GM21576 (cell line): ENCODE measurements around the gene ERC2.

ENCODE experiments used
- ATAC-seq: cut with Tn5 transposase; IDR thresholded peaks from one replicate; pipeline ENCODE4 v1.9.1; 2021; ENCODE audit warnings: mild to moderate bottlenecking, moderate library complexity; ENCODE audit not compliant: unreplicated experiment

ERC2 gene

DNA sequence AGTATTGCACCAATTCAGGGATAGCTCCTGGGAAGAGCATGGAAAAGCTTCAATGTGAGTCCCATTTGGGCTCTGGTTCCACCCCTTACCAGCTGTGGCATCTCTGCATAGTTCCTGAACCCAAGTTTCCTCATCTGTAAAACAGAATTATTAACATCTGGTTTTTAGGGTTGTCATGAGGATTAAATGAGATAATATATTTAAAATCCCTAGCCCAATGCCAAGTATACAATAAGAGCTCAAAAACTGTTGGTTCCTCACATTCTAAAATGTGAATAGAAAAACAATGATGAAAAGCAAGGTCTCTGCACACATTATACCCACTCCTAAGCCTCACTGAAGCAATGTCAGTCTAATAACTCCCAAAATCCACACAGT is 743.9 kb downstream of the ERC2 start:
- ATAC-seq = no peak

DNA sequence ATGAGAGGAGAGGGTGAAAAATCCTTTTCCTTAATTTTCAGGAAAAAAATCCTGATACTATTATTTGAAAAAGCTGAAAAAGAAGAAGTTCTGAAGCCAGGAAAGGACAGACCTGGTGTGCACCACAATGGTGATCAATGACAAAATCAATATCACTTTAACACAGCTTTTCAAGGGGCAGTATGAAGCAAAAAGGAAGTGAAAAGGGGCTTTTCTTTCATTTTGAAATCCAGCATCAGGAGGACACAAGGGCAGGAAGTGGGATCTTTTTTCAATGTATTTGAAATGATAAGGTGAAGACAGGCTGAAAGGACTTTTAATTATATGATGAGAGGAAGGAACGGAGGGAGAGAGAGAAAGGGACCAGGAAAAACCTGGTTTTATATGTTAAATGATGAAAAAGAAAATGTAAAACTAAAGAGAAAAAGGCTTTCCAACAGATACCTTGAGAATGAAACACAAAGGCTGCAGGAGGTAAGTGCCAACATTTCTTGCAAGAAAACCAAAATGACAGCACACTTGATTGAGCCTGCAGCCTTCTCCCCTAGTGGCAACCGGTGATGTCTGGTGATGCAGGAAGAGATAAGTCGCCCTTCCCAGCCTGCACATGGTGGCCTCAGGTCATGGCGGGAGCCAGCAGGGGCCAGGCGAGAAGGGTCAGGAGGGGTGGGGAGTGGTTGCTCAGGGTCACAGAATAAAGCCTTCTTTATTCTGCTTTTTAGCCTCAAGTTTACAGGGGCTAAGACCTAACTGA is 744.4 kb downstream of the ERC2 start:
- no peak for ATAC-seq

DNA sequence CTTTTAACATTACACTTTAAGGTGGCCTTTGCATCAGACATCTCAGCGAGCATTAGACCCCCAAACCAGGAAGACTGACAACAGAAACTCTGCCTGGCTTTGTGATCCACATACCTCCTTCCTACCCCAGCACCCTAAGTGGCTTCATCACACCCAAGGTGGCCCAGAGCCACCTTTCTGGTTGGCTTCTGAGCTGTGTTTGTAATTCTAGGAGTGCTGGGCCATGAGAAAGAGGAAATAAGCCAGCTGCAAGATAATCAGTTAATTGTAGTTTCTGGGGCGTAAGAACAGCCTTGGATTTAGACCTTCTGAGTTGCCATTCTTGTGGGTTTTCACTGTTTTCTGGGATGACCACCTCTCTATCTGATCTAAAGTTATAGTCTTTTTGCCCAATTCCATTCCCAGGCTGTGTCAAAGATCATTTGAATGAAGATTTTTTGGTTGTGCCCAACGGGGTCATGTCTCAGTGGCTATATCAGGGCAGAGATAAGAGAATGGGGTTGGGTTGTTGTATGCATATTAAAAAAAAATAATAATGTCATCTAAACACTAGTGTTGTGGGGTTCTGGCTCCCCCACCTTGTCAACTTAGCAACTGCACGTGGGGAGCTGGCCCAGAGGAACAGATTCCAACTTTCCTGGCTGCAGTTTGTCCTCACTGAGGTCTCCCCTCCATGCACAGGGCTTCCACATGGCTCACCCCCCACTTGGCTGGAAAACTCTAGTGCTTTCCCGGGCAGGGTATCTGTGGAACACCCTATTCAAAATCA is 746.4 kb downstream of the ERC2 start:
- ATAC-seq = no peak

DNA sequence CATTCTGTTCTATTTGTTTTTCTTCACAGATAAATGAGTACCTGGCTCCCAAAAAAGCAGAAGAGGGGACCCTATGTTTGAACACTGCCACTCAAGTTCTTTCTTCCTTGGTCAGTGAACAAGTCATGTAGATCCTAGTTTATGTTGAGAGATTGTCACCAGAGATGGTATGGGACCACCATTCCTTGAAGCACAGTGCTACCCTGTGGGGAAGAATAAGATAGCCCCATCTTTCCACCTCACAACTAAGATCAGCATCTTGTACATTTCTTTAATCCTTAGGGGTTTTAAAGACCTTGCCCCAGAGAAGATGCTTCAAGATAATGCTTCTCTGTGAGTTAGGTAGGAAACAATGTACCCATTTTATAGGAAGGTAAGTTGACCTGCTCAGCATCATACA is 747.7 kb downstream of the ERC2 start:
- ATAC-seq = no peak

DNA sequence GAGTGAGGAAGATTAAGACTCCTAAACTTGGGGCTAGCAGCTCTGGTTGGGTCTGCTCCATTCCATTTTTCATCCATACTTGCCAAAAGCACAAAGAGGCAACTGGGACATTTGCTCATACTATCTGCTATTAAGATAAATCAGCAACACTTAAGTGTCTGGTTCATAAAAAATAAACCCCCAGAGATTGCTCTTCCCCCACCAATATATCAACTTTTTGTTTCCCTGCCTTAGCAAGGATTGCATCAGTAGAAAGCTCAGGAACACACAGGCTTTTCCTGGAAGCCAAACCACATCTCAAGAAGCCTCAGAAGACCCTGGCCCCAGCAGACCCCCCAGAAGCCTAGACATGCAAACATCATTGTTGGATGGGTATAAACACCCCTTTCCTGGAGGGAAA is 748.8 kb downstream of the ERC2 start:
- no peak for ATAC-seq

DNA sequence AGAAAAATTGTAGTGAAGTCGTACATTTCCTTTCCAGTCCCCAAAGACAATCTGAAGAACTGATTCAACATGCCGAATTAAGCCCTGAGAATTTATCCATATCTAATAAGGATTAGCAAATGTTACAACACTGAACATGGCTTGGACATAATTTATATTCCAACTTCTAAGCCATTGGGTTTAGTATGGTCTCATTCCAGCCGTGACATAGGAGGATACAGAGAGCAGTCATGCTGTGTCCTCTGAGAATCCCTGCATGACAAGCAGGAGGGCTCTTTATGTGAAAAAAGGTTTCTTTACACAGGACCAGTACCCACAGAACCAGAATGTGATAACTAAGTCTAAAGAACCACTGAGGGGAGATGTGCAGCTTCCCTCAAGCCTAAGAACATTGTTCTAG is 749.3 kb downstream of the ERC2 start:
- ATAC-seq = no peak

DNA sequence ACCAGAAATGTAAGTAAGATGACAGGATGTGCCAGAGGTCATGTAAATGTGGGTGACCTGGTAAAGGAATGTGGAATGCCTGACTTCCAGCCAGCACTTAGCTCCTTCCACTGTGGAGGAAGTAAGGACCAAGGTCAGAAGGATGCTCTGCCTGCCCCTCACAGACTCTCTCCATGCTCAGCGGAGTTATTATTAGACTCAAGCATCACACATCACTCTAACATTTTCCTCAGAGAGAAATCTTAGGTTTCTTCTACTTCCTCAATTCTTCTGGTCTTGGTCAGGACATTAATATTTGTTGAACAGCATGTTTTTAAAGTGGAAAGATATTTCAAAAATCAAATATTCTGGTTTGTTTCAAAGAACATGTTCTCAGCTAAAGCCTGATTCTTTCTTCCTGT is 749.7 kb downstream of the ERC2 start:
- no peak for ATAC-seq

DNA sequence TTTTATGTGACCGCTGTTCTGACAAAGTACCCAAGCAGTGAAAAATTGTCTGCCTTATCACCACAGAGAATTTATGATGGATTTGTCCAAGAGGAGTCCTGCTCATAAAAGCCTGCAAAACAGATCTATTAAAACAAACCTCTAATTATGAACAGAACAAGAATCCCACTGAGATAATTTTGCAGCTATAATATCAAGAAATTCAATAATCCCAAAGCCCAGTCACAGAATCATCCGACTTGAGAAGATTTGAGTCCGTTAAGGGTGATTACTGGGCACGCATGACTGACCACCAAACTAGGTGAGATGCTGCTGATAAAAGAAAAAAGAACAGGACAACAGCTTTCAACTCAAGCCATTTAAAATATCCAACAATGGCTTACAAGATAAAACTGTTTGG is 750.2 kb downstream of the ERC2 start:
- no peak for ATAC-seq

DNA sequence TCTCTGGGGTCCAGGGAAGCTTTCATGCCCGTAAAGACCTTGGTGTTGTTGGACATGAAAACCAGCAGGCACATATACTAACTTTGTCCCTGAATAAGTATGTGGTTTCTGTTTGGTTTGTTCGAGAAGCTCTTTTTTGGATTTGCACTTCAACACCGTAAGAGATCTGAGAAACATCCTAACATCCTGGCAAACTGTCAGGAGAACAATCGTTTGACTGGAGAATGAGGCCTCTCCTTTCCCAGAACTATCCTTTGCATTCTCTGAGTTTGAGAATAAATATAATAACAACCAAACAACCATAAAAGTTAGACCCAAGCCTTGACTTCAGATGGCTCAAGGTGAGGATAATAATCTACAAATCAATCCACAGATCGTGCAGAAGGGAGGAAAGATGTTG is 750.8 kb downstream of the ERC2 start:
- no peak for ATAC-seq

DNA sequence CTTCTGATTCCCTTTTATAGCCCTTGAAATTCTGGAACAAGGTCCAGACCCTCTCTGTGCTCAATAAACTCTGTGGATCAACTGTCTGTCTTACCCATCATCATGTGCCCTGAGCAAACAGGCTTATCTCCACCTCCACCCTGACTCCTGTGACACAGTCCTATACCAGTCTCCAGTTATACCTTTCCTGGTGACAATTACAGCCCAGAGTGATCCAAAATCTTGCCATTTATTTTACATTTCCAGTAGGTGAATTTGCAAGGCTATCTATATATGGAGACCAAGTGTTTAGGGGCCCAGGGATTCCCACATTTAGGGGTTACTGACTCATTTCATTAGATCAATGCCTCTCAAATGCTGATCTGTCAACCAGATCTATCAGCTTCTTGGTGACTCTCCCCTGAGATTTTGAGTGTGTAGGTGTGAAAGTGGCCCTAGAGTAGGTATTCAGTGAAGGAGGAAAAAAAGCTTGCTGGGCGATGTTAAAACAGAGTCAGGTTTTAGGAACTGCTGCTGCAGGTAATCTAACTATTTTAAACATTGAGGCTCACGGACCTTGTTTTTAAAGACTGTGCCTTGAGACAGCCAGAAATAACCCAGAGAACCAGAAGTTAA is 751.5 kb downstream of the ERC2 start:
- ATAC-seq = no peak

DNA sequence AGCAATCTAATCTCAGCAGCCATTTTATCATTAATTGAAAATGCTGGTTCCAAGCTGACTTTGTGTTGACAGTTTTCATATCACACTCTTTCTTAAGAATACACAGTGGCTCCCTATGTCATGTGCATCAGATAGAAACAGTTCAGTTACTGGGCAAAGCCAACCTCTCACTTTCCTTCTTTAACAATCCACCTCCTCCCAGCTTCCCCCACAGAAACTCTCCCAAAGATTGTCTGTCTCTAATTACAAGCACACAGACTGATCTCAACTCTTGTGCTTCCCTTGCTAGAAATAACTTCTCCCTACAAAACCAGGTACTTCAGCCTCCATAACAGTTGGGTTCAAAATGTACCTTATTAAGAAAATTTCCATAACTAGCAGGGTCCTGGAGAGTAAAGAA is 752.2 kb downstream of the ERC2 start:
- no peak for ATAC-seq

DNA sequence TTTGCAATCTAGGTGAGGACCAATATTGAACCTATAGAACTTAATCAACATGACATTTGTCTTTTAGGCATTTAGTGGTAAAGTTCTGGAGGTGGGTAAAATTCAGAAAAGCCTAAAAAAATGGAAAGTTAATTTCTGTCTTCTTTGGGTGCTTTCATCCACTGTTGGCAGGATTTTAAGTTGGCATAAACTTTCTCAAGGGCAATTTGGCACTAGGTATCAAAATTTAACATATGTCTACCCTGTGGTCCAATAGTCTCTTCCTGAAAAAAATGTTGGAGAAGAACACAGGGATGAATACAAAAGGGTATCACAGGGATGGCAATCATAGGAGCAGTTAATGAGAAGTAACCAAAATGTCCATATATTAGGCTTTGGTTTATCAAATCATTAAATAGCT is 754.2 kb downstream of the ERC2 start:
- ATAC-seq = no peak

DNA sequence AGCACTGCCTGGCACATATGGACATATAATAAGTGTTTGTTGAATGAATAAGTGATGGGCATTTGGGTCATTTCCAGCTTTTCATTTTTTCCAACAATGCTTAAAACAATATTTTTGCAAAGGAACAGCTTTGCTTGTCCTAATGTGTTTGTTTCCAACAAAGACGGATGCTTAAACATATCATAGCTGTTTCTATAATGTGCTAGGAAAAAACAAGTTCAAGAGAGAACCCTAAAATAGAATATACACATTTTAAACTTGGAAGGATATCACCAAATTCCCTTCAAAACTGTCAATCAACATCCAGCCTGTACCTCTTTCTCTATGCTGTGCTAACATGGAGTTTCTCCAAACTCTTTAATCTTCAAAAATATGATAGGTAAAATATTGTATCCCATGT is 756.6 kb downstream of the ERC2 start:
- no peak for ATAC-seq

DNA sequence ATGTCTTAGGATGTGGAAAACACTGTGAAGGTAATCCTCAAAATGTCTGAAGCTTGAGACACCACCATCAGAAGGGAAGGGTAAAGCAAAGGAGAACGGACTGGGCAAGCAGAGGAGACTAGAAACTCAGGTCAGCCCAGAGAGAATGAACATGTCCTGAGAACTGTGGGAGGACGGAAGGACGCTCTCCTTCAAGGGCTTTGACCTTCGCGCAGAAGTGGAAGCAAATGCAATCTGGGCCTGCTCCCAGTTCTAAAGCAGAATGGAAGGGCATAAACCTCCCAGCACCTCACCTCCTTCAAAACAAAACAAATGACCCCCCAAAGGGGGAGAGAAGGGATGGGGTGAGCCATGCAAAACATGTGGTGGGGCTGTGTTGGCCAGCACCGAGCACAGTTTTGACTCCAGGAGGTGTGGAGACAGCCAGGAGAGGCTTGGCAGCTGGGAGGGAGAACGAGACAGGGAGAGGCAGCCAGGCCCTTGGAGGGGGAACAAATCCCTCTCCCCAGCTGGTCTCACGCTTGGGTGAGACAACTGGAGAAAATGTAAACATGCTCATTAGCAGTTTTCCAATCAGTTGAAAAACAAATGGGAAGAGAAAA is 758.8 kb downstream of the ERC2 start:
- no peak for ATAC-seq

DNA sequence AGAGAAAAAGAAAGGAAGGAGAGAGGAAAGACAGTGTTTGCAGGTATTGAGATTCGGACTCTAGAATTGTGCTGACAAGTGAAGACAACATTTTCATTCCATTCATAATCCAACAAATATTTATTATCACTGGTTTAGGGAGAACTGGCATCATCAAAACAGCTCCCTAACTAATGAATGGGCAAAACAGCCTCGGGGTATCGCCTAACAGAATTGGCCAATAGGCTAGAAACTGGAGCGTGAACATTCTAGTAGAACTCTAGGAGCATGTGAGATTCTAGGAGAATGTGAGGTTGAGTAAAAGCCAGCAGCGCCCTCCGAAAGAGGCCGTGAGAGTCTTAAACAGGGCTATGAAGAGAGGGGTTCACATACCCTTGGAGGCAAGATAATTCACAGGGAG is 759.3 kb downstream of the ERC2 start:
- ATAC-seq = no peak

DNA sequence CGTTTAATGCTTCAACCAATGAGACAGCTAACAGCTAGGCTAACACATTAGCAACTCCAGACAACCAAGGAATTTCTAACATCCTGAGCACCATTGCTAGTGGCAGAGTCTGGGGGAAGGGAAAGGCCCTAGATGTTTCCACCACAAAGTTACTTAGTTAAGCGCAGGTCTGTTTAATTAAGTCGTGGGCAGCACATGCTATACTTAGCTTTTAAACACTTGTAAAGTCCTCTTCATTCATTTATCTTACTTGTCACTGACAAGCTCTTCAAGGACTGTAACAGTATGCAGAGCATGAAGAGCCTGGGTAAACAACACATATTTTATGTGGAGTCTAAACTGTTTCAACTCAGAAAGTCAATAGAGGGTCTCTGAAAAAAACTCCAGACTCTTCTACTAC is 760.0 kb downstream of the ERC2 start:
- ATAC-seq = no peak

DNA sequence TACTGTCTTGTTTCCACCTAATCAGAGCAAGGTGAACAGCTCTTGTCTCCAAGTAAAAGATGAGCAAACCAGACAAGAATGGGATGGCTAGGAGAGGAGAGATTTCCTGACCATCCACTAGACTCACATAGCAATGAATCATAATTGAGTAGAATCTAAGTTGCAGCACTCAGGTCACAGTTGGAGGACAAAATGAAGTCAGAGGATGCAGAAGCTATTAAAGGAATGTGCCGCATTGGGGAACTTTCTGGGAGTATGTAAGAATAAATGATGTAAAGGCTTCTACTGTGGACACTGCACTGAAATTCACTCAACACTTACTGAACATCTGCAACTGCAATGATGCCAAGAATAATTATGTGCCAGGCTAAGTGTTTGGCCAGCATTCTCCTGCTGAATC is 763.7 kb downstream of the ERC2 start:
- ATAC-seq = no peak

DNA sequence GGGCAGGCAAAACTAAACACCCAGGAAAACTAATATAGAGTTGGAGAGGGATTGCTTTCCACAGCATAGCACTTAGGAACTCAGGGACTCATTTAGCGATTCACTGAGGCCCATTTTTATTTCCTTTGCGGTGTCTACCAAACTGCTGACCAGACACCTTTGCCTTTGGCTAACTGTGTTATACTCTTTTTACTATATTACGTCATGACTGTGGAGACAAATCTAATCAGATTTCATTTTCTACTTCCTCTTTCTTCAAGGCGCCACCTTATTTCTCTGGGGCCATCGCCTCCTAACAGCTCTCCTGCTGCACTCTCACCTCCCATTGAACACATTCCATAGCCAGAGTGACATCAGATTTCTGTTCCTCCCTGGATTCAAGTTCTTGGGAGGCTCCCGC is 765.4 kb downstream of the ERC2 start:
- no peak for ATAC-seq

DNA sequence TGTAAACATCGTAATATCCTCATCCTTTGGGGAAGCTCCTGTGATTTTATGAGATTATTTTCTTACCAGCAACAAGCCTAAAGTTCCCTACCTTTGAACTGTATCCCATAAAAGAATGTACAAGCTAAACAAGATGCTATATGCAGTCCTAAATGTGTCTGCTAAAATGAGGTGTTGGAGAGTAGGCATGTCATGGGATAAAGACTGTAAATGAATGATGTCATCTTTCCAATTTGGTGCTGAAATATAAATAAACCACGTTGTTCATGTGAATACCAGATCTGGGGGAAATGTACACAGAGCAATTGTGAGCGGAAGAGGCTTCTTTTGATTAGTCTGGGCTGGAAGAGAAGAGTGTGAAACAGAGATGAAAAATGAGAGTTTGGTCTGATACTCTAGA is 766.3 kb downstream of the ERC2 start:
- no peak for ATAC-seq

DNA sequence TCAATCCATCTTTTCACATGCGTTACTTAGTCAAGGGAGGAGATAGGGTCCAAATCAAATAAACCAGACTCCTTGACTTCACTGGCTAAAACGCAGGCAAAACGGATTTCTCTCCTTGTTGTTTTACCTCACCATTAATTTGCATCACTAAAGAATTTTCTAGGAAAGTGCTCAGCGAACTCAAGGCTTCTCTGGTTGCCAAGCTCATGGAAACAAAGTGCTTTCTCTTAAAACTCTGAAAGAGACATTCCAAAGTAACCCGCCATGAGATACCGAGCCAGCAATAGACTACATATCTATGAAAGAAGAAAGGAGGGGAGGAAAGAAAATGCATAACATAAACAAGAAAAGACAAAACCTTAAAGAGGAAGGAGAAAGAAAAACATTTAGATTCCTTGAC is 769.4 kb downstream of the ERC2 start:
- no peak for ATAC-seq

DNA sequence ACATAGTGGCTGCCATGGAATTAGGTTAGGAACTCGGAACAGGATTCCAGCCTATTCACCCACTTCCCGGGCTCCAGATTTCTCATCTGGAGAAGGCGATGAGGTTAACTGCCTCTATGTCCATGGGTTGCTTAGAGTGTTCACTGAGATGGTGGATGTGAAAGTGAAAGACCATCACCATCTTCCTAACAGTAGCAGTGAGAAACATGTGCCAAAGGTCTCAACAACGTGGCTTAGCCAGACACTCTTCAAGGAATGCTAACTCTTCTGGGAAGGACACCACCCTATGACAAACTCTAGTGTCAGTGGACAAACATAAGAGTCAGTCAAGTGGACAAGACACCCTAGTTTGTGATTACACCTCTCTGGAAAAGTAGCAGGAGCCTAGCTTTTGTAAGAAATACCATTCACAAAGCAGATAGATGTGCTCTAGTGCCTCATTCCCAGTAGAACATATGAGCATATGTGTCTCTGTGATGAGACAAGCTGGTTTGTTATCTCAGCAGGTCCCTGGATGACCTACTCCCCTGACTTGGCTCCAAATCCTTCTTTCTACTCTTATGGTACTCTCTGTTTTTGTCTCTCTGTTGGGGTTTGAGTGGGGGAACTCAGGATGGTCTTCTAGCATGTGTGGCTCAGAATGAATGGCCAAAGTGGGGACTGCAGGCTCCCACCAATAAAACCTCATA is 770.9 kb downstream of the ERC2 start:
- ATAC-seq = no peak
